ENCODE data around the gene CAMK2A. TPM values are rescaled to one million over a fixed set of nuclear protein-coding genes. Genes with fewer than 3 reads are reported as not detected.

Gene CAMK2A
- total and polyA plus RNA-seq, 4 donors, result under 0.01 TPM; not detected in 3

GRCh38 chr5:150219861-150220260 lies 69.7 kb downstream of the CAMK2A start:
- WGBS, result 89% methylated on average over 2 of the region's 2 CpGs
- no peak for TF ChIP-seq SP1 (IDR thresholded peaks at IDR 0.05)
- no peak for TF ChIP-seq ATF3 (IDR thresholded peaks at IDR 0.05)
- no peak for TF ChIP-seq TAF1 (conservative IDR thresholded peaks at IDR 0.05)
- no peak for TF ChIP-seq RXRA (IDR thresholded peaks at IDR 0.05)
- TF ChIP-seq FOXA2 (IDR thresholded peaks at IDR 0.05), result no peak
- no peak for TF ChIP-seq HNF4A (conservative IDR thresholded peaks at IDR 0.05)
- TF ChIP-seq NR2F2 (IDR thresholded peaks at IDR 0.05), result no peak
- TF ChIP-seq, protein P1, sequence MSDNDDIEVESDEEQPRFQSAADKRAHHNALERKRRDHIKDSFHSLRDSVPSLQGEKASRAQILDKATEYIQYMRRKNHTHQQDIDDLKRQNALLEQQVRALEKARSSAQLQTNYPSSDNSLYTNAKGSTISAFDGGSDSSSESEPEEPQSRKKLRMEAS (IDR thresholded peaks at IDR 0.05), result no peak
- TF ChIP-seq, protein P2, sequence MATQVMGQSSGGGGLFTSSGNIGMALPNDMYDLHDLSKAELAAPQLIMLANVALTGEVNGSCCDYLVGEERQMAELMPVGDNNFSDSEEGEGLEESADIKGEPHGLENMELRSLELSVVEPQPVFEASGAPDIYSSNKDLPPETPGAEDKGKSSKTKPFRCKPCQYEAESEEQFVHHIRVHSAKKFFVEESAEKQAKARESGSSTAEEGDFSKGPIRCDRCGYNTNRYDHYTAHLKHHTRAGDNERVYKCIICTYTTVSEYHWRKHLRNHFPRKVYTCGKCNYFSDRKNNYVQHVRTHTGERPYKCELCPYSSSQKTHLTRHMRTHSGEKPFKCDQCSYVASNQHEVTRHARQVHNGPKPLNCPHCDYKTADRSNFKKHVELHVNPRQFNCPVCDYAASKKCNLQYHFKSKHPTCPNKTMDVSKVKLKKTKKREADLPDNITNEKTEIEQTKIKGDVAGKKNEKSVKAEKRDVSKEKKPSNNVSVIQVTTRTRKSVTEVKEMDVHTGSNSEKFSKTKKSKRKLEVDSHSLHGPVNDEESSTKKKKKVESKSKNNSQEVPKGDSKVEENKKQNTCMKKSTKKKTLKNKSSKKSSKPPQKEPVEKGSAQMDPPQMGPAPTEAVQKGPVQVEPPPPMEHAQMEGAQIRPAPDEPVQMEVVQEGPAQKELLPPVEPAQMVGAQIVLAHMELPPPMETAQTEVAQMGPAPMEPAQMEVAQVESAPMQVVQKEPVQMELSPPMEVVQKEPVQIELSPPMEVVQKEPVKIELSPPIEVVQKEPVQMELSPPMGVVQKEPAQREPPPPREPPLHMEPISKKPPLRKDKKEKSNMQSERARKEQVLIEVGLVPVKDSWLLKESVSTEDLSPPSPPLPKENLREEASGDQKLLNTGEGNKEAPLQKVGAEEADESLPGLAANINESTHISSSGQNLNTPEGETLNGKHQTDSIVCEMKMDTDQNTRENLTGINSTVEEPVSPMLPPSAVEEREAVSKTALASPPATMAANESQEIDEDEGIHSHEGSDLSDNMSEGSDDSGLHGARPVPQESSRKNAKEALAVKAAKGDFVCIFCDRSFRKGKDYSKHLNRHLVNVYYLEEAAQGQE (IDR thresholded peaks at IDR 0.05), result no peak
- no peak for TF ChIP-seq YY1 (IDR thresholded peaks at IDR 0.05)
- no peak for TF ChIP-seq FOXA1 (IDR thresholded peaks at IDR 0.05)
- TF ChIP-seq EGR1 (IDR thresholded peaks at IDR 0.05; ENCODE audit: low read depth in 2 of 2), result no peak
- no peak for TF ChIP-seq HNF4G (IDR thresholded peaks at IDR 0.05)
- TF ChIP-seq GABPA (IDR thresholded peaks at IDR 0.05 in 1 of 2, conservative IDR thresholded peaks at IDR 0.05 in 1 of 2), result no peak
- no peak for TF ChIP-seq ZBTB33 (IDR thresholded peaks at IDR 0.05)
- no peak for TF ChIP-seq RAD21 (IDR thresholded peaks at IDR 0.05)
- no peak for TF ChIP-seq JUND (IDR thresholded peaks at IDR 0.05)

GRCh38 chr5:150219142-150219541 lies 70.4 kb downstream of the CAMK2A start:
- no peak for DNase-seq (ENCODE audit: low spot score)
- Histone ChIP-seq H3K27me3 (ENCODE audit: control insufficient read depth in 4 of 4, insufficient read depth in 4 of 4, low read length in 3 of 4) (no peaks in the 10 kb centered on the region), H3K27ac (ENCODE audit: low read depth in 1 of 2, low read length in 2 of 2) (no peak overlapping the region), H3K4me1 (ENCODE audit: control insufficient read depth in 4 of 4, insufficient read depth in 4 of 4, low read length in 3 of 4) (no peaks in the 10 kb centered on the region), H3K9ac (ENCODE audit: low read depth in 1 of 2, low read length in 2 of 2) (no peak overlapping the region), H3K36me3 (ENCODE audit: control insufficient read depth in 4 of 4, insufficient read depth in 3 of 4, low read depth in 1 of 4, low read length in 3 of 4) (no peaks in the 10 kb centered on the region), H3K9me3 (ENCODE audit: control insufficient read depth in 4 of 4, low read length in 3 of 4) (no peaks in the 10 kb centered on the region), H3K4me3 (ENCODE audit: low read depth in 1 of 3, low read length in 3 of 3) (no peak overlapping the region)
- no peak for TF ChIP-seq NR2F2 (IDR thresholded peaks at IDR 0.05)
- TF ChIP-seq, protein P1 (IDR thresholded peaks at IDR 0.05), result no peak

More at GRCh38 chr5:150219861-150220260, 69.7 kb downstream of the CAMK2A start:
- Histone ChIP-seq H3K27ac (ENCODE audit: low read depth in 1 of 2, low read length in 2 of 2) (no peak overlapping the region), H3K4me3 (ENCODE audit: low read depth in 1 of 3, low read length in 3 of 3) (no peak overlapping the region), H3K27me3 (ENCODE audit: control insufficient read depth in 4 of 4, insufficient read depth in 4 of 4, low read length in 3 of 4) (no peaks in the 10 kb centered on the region), H3K9me3 (ENCODE audit: control insufficient read depth in 4 of 4, low read length in 3 of 4) (no peaks in the 10 kb centered on the region), H3K36me3 (ENCODE audit: control insufficient read depth in 4 of 4, insufficient read depth in 3 of 4, low read depth in 1 of 4, low read length in 3 of 4) (no peaks in the 10 kb centered on the region), H3K9ac (ENCODE audit: low read depth in 1 of 2, low read length in 2 of 2) (no peak overlapping the region), H3K4me1 (ENCODE audit: control insufficient read depth in 4 of 4, insufficient read depth in 4 of 4, low read length in 3 of 4) (no peaks in the 10 kb centered on the region)
- no peak for DNase-seq (ENCODE audit: low spot score)
